T-helper 9 cell (primary cell): Measurements from ENCODE around the gene KIF1A.

Experiments used
- DNase-seq: peaks from one replicate; pipeline ENCODE4 v3.0.0-alpha.2; 2020

The KIF1A gene

DNA sequence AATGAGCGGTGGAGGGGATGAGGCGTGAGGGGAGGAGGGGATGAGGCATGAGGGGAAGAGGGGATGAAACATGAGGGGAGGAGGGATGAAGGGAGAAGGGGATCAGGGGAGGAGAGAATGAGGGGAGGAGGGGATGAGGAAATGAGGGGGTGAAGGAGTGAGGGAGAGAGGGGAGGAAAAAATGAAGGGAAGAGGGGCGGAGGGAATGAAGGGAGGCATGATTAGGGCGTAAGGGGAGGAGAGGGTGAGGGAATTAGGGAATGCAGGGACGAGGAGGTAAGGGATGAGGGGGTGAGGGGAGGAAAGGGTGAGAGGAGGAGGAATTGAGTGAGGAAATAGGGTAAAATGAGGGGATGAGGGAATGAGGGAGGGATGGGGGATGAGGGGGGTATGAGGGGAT is 87.8 kb downstream of the KIF1A start:
- no peak for DNase-seq

- no peak for DNase-seq
These were observed 88.9 kb downstream of the KIF1A start for GRCh38 chr2:240731178-240731545.

- DNase-seq = no peak
These were observed 89.4 kb downstream of the KIF1A start for GRCh38 chr2:240730501-240731177.

- no peak for DNase-seq
These were observed 91.2 kb downstream of the KIF1A start for GRCh38 chr2:240728827-240729226.

GRCh38 chr2:240728361-240728760 is 91.7 kb downstream of the KIF1A start:
- DNase-seq = no peak

DNA sequence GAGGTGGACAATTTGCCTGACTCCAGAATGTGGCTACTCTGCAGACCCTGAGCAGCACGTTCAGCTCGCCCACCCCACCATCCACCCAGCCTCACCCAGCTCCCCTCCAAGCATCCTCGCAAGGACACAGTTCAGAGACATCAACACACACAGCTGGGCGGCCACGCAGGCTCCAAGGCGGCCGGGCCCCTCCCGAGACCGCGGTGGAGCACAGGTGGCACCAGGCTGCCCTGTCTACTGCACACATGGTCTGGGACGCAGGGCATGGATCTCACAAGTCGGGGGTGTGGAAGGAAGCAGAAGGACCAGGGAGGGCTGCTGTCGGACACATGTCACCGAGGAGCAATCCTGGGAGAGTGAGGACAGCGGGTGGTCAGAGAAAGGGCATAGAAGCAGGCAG is 92.1 kb downstream of the KIF1A start:
- no peak for DNase-seq

- DNase-seq = no peak
These were observed 92.6 kb downstream of the KIF1A start for GRCh38 chr2:240727439-240727838.

DNA sequence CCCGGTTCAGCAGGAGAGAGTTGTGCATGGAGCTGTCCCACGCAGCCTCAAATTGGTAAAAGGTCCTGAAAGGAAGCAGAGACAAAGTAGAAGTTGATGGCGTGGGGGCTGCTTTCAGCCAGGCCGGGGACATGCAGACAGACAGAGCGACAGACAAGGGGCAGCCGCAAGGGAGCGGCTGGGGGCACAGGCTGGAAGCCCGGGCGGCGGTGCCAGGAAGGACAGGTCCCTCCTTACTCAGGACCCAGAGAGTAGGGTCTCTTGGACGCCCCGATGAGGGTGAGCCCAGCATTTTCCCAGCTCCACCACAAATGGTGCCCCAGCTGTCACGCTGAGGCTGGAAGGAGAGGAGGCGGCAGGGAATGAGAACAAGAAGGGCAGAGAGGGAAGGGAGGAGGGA is 93.1 kb downstream of the KIF1A start:
- no peak for DNase-seq

GRCh38 chr2:240725671-240726070 is 94.3 kb downstream of the KIF1A start:
- DNase-seq = no peak

GRCh38 chr2:240725266-240725665 is 94.8 kb downstream of the KIF1A start:
- DNase-seq = no peak

- DNase-seq = no peak
These were observed 95.6 kb downstream of the KIF1A start for GRCh38 chr2:240724431-240724830.

GRCh38 chr2:240723851-240724250 is 96.2 kb downstream of the KIF1A start:
- no peak for DNase-seq

GRCh38 chr2:240722796-240723735 is 97.0 kb downstream of the KIF1A start:
- no peak for DNase-seq

GRCh38 chr2:240722376-240722775 is 97.6 kb downstream of the KIF1A start:
- DNase-seq = no peak

GRCh38 chr2:240721596-240722180 is 98.3 kb downstream of the KIF1A start:
- no peak for DNase-seq

- no peak for DNase-seq
These were observed 99.1 kb downstream of the KIF1A start for GRCh38 chr2:240720686-240721595.

- DNase-seq = no peak
These were observed 100.1 kb downstream of the KIF1A start for GRCh38 chr2:240719676-240720545.

DNA sequence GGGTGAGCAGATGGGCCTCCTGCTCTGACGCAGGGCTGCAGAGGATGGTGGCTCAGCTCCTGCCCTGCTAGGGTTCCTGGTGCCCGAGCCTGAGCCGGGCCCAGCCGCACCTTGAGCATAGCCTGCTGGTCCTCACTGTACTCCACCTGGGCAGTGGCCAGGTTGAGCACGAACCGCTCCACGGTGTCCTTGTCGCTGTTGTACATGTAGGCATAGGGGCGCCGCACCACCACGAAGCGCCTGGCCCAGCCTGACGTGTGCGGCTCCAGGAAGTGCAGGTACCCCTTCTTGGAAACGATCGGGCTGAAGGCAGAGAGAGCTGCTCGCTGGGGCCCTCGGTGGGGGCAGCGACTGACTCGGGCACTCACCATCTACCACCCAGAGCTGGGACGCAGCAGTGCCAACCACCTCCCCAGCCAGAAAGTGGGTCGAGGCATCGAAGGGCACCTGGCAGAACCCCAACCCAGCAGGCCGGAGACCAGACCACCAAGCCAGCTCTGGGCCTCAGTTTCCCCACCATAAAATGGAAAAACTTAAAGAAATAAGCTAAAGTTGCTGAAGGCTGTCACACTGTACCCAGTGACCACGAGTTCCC is 101.0 kb downstream of the KIF1A start:
- no peak for DNase-seq

GRCh38 chr2:240717681-240718581 is 102.1 kb downstream of the KIF1A start:
- DNase-seq = no peak

- no peak for DNase-seq
These were observed 102.8 kb downstream of the KIF1A start for GRCh38 chr2:240717181-240717641.
